ENCODE results near the gene NRXN3. TPM values are rescaled to one million over a fixed set of nuclear protein-coding genes. Genes with fewer than 3 reads are reported as not detected.

Gene NRXN3
- total and polyA plus RNA-seq, 8 donors: 0.29 to 41.1 (median 9.1) TPM

DNA sequence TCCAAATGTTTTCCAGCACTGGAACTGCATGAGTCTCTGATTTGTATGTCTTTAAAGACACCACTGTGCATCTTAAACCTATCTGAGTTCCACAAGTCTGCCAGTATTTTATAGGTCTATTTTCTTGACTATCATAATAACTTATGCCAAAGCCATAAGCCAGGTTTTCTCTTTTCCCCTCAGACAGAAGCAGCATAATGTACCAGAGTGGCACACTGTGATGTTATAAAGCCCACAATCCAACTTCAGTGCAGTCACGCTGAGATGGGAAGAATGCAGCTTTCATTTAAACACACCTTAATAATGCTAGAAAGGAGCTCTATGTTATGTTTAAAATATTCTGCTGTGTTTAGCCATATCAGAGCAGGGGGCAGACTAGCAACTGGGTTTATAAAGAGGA lies 1117.8 kb downstream of the NRXN3 start:
- H3K36me3 ChIP-seq: no peaks in the 10 kb centered on the region
- TF ChIP-seq POLR2A (IDR thresholded peaks at IDR 0.05): no peak
- DNase-seq: no peak
- intact Hi-C loops (cut with DNase I; ENCODE audit: low total_unique reads): no loop called here
- H3K4me1 ChIP-seq: peaks cover 0 to 5% (median 2%) of the 10 kb centered on the region in 4 donors
- no peaks in the 10 kb centered on the region for H3K9me3 ChIP-seq
- no peak overlapping the region for H3K27ac ChIP-seq
- no peak overlapping the region for H3K4me3 ChIP-seq
- H3K27me3 ChIP-seq: no peaks in the 10 kb centered on the region
- 64 to 77% (median 74%) methylated on average over 1 of the region's 1 CpG for WGBS, 5 donors

DNA sequence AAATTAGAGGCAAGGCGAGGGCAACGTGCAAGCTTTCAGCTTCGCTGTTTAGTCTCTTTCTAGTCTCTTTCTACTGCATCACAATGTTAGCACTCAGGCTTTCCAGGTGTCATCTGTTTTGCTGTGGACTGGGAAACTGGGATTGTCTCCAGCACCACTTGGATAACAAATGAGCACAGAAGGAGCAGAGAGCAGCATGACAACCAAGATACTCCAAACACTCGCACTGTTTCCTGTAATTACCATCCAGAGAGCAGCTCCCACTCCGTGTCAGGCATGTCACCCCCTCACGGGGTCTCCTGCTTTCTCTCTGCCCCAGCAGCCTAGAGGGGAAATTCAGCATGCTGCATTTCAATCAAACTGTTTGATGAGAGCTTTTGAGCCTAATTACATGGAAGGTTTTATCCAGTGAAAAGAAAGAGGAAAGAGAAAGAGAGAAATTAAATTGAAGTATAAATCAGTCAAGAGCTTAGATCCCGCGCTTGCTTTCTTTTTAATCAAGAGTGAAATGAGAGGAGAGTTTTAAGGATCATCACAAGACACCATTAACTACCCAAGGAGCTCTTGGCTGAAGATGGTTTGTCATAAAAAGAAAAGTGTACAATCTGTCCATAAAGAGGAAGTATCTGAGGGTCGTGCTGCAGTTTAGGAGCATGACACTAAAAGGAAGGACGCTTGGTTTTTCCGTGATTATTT lies 1123.5 kb downstream of the NRXN3 start:
- H3K9me3 ChIP-seq: no peaks in the 10 kb centered on the region
- TF ChIP-seq POLR2A (IDR thresholded peaks at IDR 0.05) (no peak), POLR2AphosphoS5 (IDR thresholded peaks at IDR 0.05) (no peak), EP300 (IDR thresholded peaks at IDR 0.05) (no peak)
- TF ChIP-seq, protein P1, sequence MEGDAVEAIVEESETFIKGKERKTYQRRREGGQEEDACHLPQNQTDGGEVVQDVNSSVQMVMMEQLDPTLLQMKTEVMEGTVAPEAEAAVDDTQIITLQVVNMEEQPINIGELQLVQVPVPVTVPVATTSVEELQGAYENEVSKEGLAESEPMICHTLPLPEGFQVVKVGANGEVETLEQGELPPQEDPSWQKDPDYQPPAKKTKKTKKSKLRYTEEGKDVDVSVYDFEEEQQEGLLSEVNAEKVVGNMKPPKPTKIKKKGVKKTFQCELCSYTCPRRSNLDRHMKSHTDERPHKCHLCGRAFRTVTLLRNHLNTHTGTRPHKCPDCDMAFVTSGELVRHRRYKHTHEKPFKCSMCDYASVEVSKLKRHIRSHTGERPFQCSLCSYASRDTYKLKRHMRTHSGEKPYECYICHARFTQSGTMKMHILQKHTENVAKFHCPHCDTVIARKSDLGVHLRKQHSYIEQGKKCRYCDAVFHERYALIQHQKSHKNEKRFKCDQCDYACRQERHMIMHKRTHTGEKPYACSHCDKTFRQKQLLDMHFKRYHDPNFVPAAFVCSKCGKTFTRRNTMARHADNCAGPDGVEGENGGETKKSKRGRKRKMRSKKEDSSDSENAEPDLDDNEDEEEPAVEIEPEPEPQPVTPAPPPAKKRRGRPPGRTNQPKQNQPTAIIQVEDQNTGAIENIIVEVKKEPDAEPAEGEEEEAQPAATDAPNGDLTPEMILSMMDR (IDR thresholded peaks at IDR 0.05): no peak
- no peaks in the 10 kb centered on the region for H3K27me3 ChIP-seq
- peaks cover 0 to 7% (median 0%) of the 10 kb centered on the region in 4 donors for H3K4me1 ChIP-seq
- H3K4me3 ChIP-seq: no peak overlapping the region
- WGBS, 5 donors: 48 to 63% (median 57%) methylated on average over 11 of the region's 11 CpGs
- intact Hi-C loops (cut with DNase I; ENCODE audit: low total_unique reads): no loop called here
- H3K27ac ChIP-seq: peak overlapping the region in 2 of 5 donors; percentile 22 to 47
- no peaks in the 10 kb centered on the region for H3K36me3 ChIP-seq
- DNase-seq: peak in 1 of 2 donors; percentile 40

DNA sequence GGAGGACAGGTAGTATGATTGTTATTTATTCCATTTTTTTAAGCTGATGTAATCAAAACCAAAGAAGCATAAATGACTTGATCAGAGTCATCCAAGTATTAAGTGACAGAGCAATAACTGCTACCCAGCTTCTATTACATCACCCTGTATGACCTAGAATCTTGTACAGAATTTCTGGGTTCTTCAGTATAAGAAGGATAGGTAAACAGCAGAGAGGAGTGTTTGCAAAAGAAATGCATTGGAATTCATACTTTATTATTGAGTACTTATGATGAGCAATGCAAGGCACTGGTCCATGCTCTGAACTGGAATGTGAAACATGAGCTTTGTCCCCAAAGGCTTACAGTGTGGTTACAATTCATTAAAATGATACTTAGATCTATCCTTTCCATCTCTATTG lies 1124.3 kb downstream of the NRXN3 start:
- H3K27me3 ChIP-seq: no peaks in the 10 kb centered on the region
- H3K4me3 ChIP-seq: no peak overlapping the region
- intact Hi-C loops (cut with DNase I; ENCODE audit: low total_unique reads): no loop called here
- no peaks in the 10 kb centered on the region for H3K9me3 ChIP-seq
- H3K4me1 ChIP-seq: peaks cover 0 to 9% (median 0%) of the 10 kb centered on the region in 4 donors
- no peaks in the 10 kb centered on the region for H3K36me3 ChIP-seq
- TF ChIP-seq, protein P1 (IDR thresholded peaks at IDR 0.05): no peak
- TF ChIP-seq EP300 (IDR thresholded peaks at IDR 0.05) (no peak), POLR2A (IDR thresholded peaks at IDR 0.05) (no peak), POLR2AphosphoS5 (IDR thresholded peaks at IDR 0.05) (no peak)
- DNase-seq: no peak
- no peak overlapping the region for H3K27ac ChIP-seq

DNA sequence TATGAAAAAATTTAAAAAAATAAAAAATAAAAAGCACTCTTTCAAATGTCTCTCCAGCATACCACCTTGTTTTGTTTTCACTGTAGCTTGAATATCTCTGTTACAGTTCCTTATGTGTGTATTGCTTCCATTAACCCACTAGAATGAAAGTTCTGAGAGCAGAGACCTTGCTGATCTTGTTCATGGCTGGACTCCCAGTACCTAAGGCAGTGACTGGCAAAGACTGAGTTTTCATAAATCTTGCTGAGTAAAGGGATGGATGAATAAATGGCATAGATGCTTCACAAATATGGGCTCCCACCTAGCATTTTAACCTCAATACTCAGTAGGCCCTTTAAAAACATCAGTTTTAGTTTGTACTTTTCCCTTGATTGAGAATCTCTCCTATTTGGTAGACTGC lies 1125.2 kb downstream of the NRXN3 start:
- intact Hi-C loops (cut with DNase I; ENCODE audit: low total_unique reads): no loop called here
- Histone ChIP-seq H3K27ac (no peak overlapping the region), H3K9me3 (no peaks in the 10 kb centered on the region), H3K4me3 (no peak overlapping the region), H3K27me3 (no peaks in the 10 kb centered on the region), H3K4me1 (peaks cover 0 to 9% (median 0%) of the 10 kb centered on the region in 4 donors), H3K36me3 (no peaks in the 10 kb centered on the region)
- TF ChIP-seq, protein P1 (IDR thresholded peaks at IDR 0.05): no peak
- TF ChIP-seq EP300 (IDR thresholded peaks at IDR 0.05) (no peak), POLR2AphosphoS5 (IDR thresholded peaks at IDR 0.05) (no peak), POLR2A (IDR thresholded peaks at IDR 0.05) (no peak)
- no peak for DNase-seq

DNA sequence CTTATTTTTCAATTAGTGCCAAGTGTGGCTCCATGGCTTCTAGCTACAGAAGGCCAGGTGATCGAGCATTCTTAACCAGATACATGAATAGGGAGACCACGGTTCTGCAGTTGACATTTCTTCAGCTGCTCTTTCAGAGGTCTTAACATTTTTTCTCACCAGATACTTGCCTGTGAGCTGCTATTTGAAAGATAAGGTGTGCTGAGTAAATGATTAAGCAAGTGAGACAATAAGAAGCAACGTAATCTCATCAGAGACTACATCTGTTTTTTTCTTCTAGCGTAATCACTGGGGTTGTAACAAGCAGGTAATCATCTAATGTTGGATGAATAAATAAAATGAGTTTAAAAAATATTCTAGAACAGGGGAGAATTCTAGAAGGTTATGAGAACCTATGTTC lies 1128.2 kb downstream of the NRXN3 start:
- H3K36me3 ChIP-seq: no peaks in the 10 kb centered on the region
- intact Hi-C loops (cut with DNase I; ENCODE audit: low total_unique reads): no loop called here
- no peaks in the 10 kb centered on the region for H3K27me3 ChIP-seq
- H3K9me3 ChIP-seq: no peaks in the 10 kb centered on the region
- no peak overlapping the region for H3K4me3 ChIP-seq
- DNase-seq: no peak
- peaks cover 0 to 9% (median 0%) of the 10 kb centered on the region in 4 donors for H3K4me1 ChIP-seq
- WGBS, 5 donors: 45 to 58% (median 55%) methylated on average over 4 of the region's 4 CpGs
- H3K27ac ChIP-seq: no peak overlapping the region
- TF ChIP-seq EP300 (IDR thresholded peaks at IDR 0.05): no peak
- TF ChIP-seq POLR2AphosphoS5 (IDR thresholded peaks at IDR 0.05): no peak
- TF ChIP-seq POLR2A (IDR thresholded peaks at IDR 0.05): no peak
- TF ChIP-seq, protein P1 (IDR thresholded peaks at IDR 0.05): no peak

Data from stomach (tissue), 9 donors.